Amygdala (tissue), 56 donors: ENCODE data around the gene GRB14.
A peak's percentile ranks its signal among the peaks of the same experiment; 100 is the strongest.
"Not testable (repeated sequence)": the region's sequence is repeated elsewhere in the genome, so short reads cannot be mapped to it uniquely, and the experiment has no call there.

Experiments used
- DNase-seq, 56 donors: peaks; one replicate each; lab custom pipeline; 2025; lab: John Stamatoyannopoulos, UW

The GRB14 gene

GRCh38 chr2:164620873-164621763, at the start of gene GRB14:
Gene GRB14, minus strand, starts transcription at chr2:164621482. Its CDS starts 173 bp downstream, at chr2:164621309.
- peak in 7 of 56 donors; percentile 1 to 42 (median 10) for DNase-seq

- no peak for DNase-seq
Measured at GRCh38 chr2:164669291-164669690, 48.0 kb upstream of the GRB14 start.

- no peak for DNase-seq
Measured at GRCh38 chr2:164667566-164667965, 46.3 kb upstream of the GRB14 start.

GRCh38 chr2:164664070-164664469, 42.8 kb upstream of the GRB14 start:
- DNase-seq: no peak

GRCh38 chr2:164662868-164663631, 41.8 kb upstream of the GRB14 start:
- DNase-seq: no peak

- DNase-seq: no peak
Measured at GRCh38 chr2:164662066-164662465, 40.8 kb upstream of the GRB14 start.

GRCh38 chr2:164661349-164661748, 40.1 kb upstream of the GRB14 start:
- DNase-seq: no peak

GRCh38 chr2:164657129-164657528, 35.8 kb upstream of the GRB14 start:
- no peak for DNase-seq

- DNase-seq: no peak
Measured at GRCh38 chr2:164655750-164656149, 34.5 kb upstream of the GRB14 start.

- no peak for DNase-seq
Measured at GRCh38 chr2:164655336-164655735, 34.1 kb upstream of the GRB14 start.

- no peak for DNase-seq
Measured at GRCh38 chr2:164651361-164651760, 30.1 kb upstream of the GRB14 start.

GRCh38 chr2:164644036-164644700, 22.9 kb upstream of the GRB14 start:
- DNase-seq: no peak

- no peak for DNase-seq
Measured at GRCh38 chr2:164642946-164643555, 21.8 kb upstream of the GRB14 start.

GRCh38 chr2:164642268-164642667, 21.0 kb upstream of the GRB14 start:
- no peak for DNase-seq

- not testable (repeated sequence) for DNase-seq
Measured at GRCh38 chr2:164628319-164628718, 7.0 kb upstream of the GRB14 start.

- no peak for DNase-seq
Measured at GRCh38 chr2:164625378-164625971, 4.2 kb upstream of the GRB14 start.

GRCh38 chr2:164624316-164624715, 3.0 kb upstream of the GRB14 start:
- DNase-seq: no peak

- DNase-seq: no peak
Measured at GRCh38 chr2:164622338-164623106, 1.2 kb upstream of the GRB14 start.

- DNase-seq: no peak
Measured at GRCh38 chr2:164621764-164622105, 453 bp upstream of the GRB14 start.

- peak in 1 of 56 donors; percentile 2 for DNase-seq
Measured at GRCh38 chr2:164620457-164620856, 825 bp downstream of the GRB14 start.
